NCI-H446 (cell line): Measurements from ENCODE around the gene ALOX5.
A peak's percentile ranks its signal among the peaks of the same experiment; 100 is the strongest.

ENCODE experiments used
- DNase-seq, 2 experiments: peaks; one replicate each; lab custom pipeline; 2025; lab: John Stamatoyannopoulos, UW

The ALOX5 gene

GRCh38 chr10:45443101-45444009 lies 69.3 kb downstream of the ALOX5 start:
- DNase-seq, result no peak

GRCh38 chr10:45444022-45444421 lies 70.0 kb downstream of the ALOX5 start:
- no peak for DNase-seq

- DNase-seq, result peak in 1 of 2 experiments; percentile 17
Measured at GRCh38 chr10:45444976-45445898, 71.2 kb downstream of the ALOX5 start.

GRCh38 chr10:45446858-45447257 lies 72.8 kb downstream of the ALOX5 start:
- DNase-seq, result no peak

- DNase-seq, result no peak
Measured at GRCh38 chr10:45447416-45447815, 73.4 kb downstream of the ALOX5 start.

- DNase-seq, result no peak
Measured at GRCh38 chr10:45450866-45451265, 76.8 kb downstream of the ALOX5 start.

- DNase-seq, result no peak
Measured at GRCh38 chr10:45451407-45451806, 77.4 kb downstream of the ALOX5 start.

- DNase-seq, result no peak
Measured at GRCh38 chr10:45452268-45452667, 78.3 kb downstream of the ALOX5 start.

GRCh38 chr10:45452743-45453452 lies 78.9 kb downstream of the ALOX5 start:
- no peak for DNase-seq

GRCh38 chr10:45453639-45454255 lies 79.7 kb downstream of the ALOX5 start:
- DNase-seq, result no peak

- DNase-seq, result no peak
Measured at GRCh38 chr10:45454262-45454661, 80.2 kb downstream of the ALOX5 start.

GRCh38 chr10:45454859-45455258 lies 80.8 kb downstream of the ALOX5 start:
- no peak for DNase-seq

- DNase-seq, result no peak
Measured at GRCh38 chr10:45456233-45456632, 82.2 kb downstream of the ALOX5 start.

- peak in 1 of 2 experiments; percentile 34 for DNase-seq
Measured at GRCh38 chr10:45456822-45457221, 82.8 kb downstream of the ALOX5 start.

GRCh38 chr10:45457487-45457886 lies 83.5 kb downstream of the ALOX5 start:
- no peak for DNase-seq

GRCh38 chr10:45460235-45460878 lies 86.3 kb downstream of the ALOX5 start:
- DNase-seq, result no peak

- no peak for DNase-seq
Measured at GRCh38 chr10:45461034-45461433, 87.0 kb downstream of the ALOX5 start.

GRCh38 chr10:45463244-45464116 lies 89.5 kb downstream of the ALOX5 start:
- DNase-seq, result no peak

GRCh38 chr10:45464958-45465567 lies 91.0 kb downstream of the ALOX5 start:
- peak; percentile 3 to 55 for DNase-seq

GRCh38 chr10:45466784-45467183 lies 92.8 kb downstream of the ALOX5 start:
- no peak for DNase-seq
